H9 (cell line): ENCODE results near the gene SELENOS. TPM values are rescaled to one million over a fixed set of nuclear protein-coding genes. Genes with fewer than 3 reads are reported as not detected.

Experiments
- DNase-seq: peaks from one replicate; pipeline ENCODE4 v3.0.0-alpha.2; 2017
- H2AFZ ChIP-seq: one replicate; pipeline ENCODE4 v1.6.1; 2013; ENCODE audit warnings: mild to moderate bottlenecking, low read length, control low read depth, moderate library complexity
- H2AK5ac ChIP-seq: 2 replicates; pipeline ENCODE4 v1.6.1; 2013; ENCODE audit warnings: low read length, control low read depth, mixed read lengths; ENCODE audit not compliant: insufficient read length
- H2BK120ac ChIP-seq: one replicate; pipeline ENCODE4 v1.6.1; 2013; ENCODE audit warnings: low read depth, mild to moderate bottlenecking, low read length, control low read depth, inconsistent platforms; ENCODE audit not compliant: poor library complexity, severe bottlenecking
- H2BK12ac ChIP-seq: 2 replicates; pipeline ENCODE4 v1.6.1; 2013; ENCODE audit warnings: low read length, control low read depth, mixed read lengths, low read depth; ENCODE audit not compliant: insufficient read length
- H2BK15ac ChIP-seq: 2 replicates; pipeline ENCODE4 v1.6.1; 2013; ENCODE audit warnings: low read depth, low read length, control low read depth
- H2BK20ac ChIP-seq: one replicate; pipeline ENCODE4 v1.6.1; 2013; ENCODE audit warnings: low read depth, mild to moderate bottlenecking, low read length, control low read depth, inconsistent platforms; ENCODE audit not compliant: poor library complexity, severe bottlenecking
- H2BK5ac ChIP-seq: 2 replicates; pipeline ENCODE4 v1.6.1; 2013; ENCODE audit warnings: low read length, control low read depth, mixed read lengths; ENCODE audit not compliant: insufficient read length
- H3K14ac ChIP-seq: 2 replicates; pipeline ENCODE4 v1.6.1; 2013; ENCODE audit warnings: low read length, control low read depth; ENCODE audit not compliant: insufficient read depth
- H3K18ac ChIP-seq: 2 replicates; pipeline ENCODE4 v1.6.1; 2013; ENCODE audit warnings: low read depth, mild to moderate bottlenecking, mixed read lengths, low read length, control low read depth; ENCODE audit not compliant: insufficient read length
- H3K23ac ChIP-seq: 2 replicates; pipeline ENCODE4 v1.6.1; 2013; ENCODE audit warnings: low read length, control low read depth, mixed read lengths, low read depth; ENCODE audit not compliant: insufficient read length
- H3K23me2 ChIP-seq: 2 replicates; pipeline ENCODE4 v1.6.1; 2013; ENCODE audit warnings: low read depth, mild to moderate bottlenecking, mixed read lengths, low read length, control low read depth; ENCODE audit not compliant: insufficient read length, poor library complexity, severe bottlenecking
- H3K27ac ChIP-seq: 2 replicates; pipeline ENCODE4 v1.5.1; 2013; ENCODE audit warnings: low read length, control low read depth, mixed read lengths, low read depth; ENCODE audit not compliant: insufficient read length
- H3K27me3 ChIP-seq: 2 replicates; pipeline ENCODE4 v1.6.1; 2013; ENCODE audit warnings: low read length, control low read depth, inconsistent platforms; ENCODE audit not compliant: insufficient read depth
- H3K4ac ChIP-seq: 2 replicates; pipeline ENCODE4 v1.6.1; 2013; ENCODE audit warnings: low read depth, mild to moderate bottlenecking, control low read depth, inconsistent platforms, low read length, moderate library complexity
- H3K4me1 ChIP-seq: 2 replicates; pipeline ENCODE4 v1.6.1; 2013; ENCODE audit warnings: low read length, control low read depth, inconsistent platforms; ENCODE audit not compliant: insufficient read depth
- H3K4me2 ChIP-seq: 2 replicates; pipeline ENCODE4 v1.6.1; 2013; ENCODE audit warnings: low read length, control low read depth, mixed read lengths; ENCODE audit not compliant: insufficient read length, insufficient read depth
- H3K56ac ChIP-seq: 2 replicates; pipeline ENCODE4 v1.6.1; 2013; ENCODE audit warnings: low read depth, mild to moderate bottlenecking, mixed read lengths, low read length, control low read depth; ENCODE audit not compliant: insufficient read length
- H3K79me1 ChIP-seq: 2 replicates; pipeline ENCODE4 v1.6.1; 2013; ENCODE audit warnings: low read depth, mild to moderate bottlenecking, moderate library complexity, low read length, control low read depth, inconsistent platforms; ENCODE audit not compliant: insufficient read depth, poor library complexity, severe bottlenecking
- H3K79me2 ChIP-seq: 2 replicates; pipeline ENCODE4 v1.6.1; 2013; ENCODE audit warnings: low read length, control low read depth, inconsistent platforms; ENCODE audit not compliant: insufficient read depth
- H3K9ac ChIP-seq: 2 replicates; pipeline ENCODE4 v1.6.1; 2013; ENCODE audit warnings: low read length, control low read depth, mixed read lengths; ENCODE audit not compliant: insufficient read length; ENCODE audit errors: extremely low read depth
- H3K9me3 ChIP-seq: one replicate; pipeline ENCODE4 v1.6.1; 2013; ENCODE audit warnings: low read depth, low read length, inconsistent platforms; ENCODE audit not compliant: control insufficient read depth
- H3T11ph ChIP-seq: one replicate; pipeline ENCODE4 v1.6.1; 2013; ENCODE audit warnings: mild to moderate bottlenecking, low read length, control low read depth, inconsistent platforms
- H4K20me1 ChIP-seq: one replicate; pipeline ENCODE4 v1.6.1; 2013; ENCODE audit not compliant: control insufficient read depth, insufficient read length, insufficient read depth
- H4K5ac ChIP-seq: 2 replicates; pipeline ENCODE4 v1.6.1; 2013; ENCODE audit warnings: low read depth, mild to moderate bottlenecking, mixed read lengths, low read length, control low read depth; ENCODE audit not compliant: insufficient read length
- H4K8ac ChIP-seq: replicated peaks from 2 replicates; pipeline ENCODE4 v1.6.1; 2013; ENCODE audit warnings: low read length, control low read depth, mixed read lengths, low read depth; ENCODE audit not compliant: insufficient read length
- H4K91ac ChIP-seq: 2 replicates; pipeline ENCODE4 v1.6.1; 2013; ENCODE audit warnings: low read depth, mild to moderate bottlenecking, moderate library complexity, mixed read lengths, low read length, control low read depth; ENCODE audit not compliant: insufficient read length
- H3K27ac Mint-ChIP-seq, 3 experiments: 2 replicates in 2 of 3; 3 replicates in 1 of 3; pipeline ENCODE4 v1.8.0; 2020 to 2021; ENCODE audit warnings: mixed read lengths in 3 of 3, mild to moderate bottlenecking in 1 of 3, moderate library complexity in 1 of 3
- H3K27me3 Mint-ChIP-seq: 2 replicates; pipeline ENCODE4 v1.8.0; 2021; ENCODE audit warnings: low read depth, mild to moderate bottlenecking, moderate library complexity, mixed read lengths
- H3K36me3 Mint-ChIP-seq, 3 experiments: 2 replicates in 2 of 3; 3 replicates in 1 of 3; pipeline ENCODE4 v1.8.0; 2020 to 2021; ENCODE audit warnings: low read depth in 3 of 3, mixed read lengths in 3 of 3; ENCODE audit not compliant: insufficient read depth in 1 of 3
- H3K4me1 Mint-ChIP-seq, 2 experiments: 2 replicates each; pipeline ENCODE4 v1.8.0; 2020; ENCODE audit warnings: mixed read lengths in 2 of 2
- H3K4me3 Mint-ChIP-seq, 2 experiments: 2 replicates in 1 of 2; 3 replicates in 1 of 2; pipeline ENCODE4 v1.8.0; 2020 to 2021; ENCODE audit warnings: mild to moderate bottlenecking in 2 of 2, mixed read lengths in 2 of 2, moderate library complexity in 1 of 2
- H3K9me3 Mint-ChIP-seq, 2 experiments: 2 replicates in 1 of 2; 3 replicates in 1 of 2; pipeline ENCODE4 v1.8.0; 2020; ENCODE audit warnings: mild to moderate bottlenecking in 2 of 2, mixed read lengths in 2 of 2, moderate library complexity in 1 of 2
- CTCF ChIP-seq: fragments of 200-600 bp; sonication (generic); conservative IDR thresholded peaks from 3 replicates; pipeline ENCODE4 v1.8.0; 2021; ENCODE audit warnings: antibody characterized with exemption, mild to moderate bottlenecking
- WGBS: extraction: QIAGEN DNeasy Blood & Tissue Kit; methylation state at CpG from one replicate; pipeline ENCODE4 v1.1.7; 2013; ENCODE audit warnings: missing lambda C conversion rate, low lambda C conversion rate, mixed read lengths; ENCODE audit not compliant: insufficient read length; ENCODE audit errors: extremely low coverage; 5-methylcytosine and 5-hydroxymethylcytosine counted together
- total RNA-seq: library from RNA; stranded (reverse); gene quantifications from 2 replicates; pipeline ENCODE4 v1.2.1, GENCODE V29; 2021

SELENOS gene
- total RNA-seq, 1 experiment from 2014 or later: 57.7 TPM

- Histone ChIP-seq H3K14ac (no peak overlapping the region), H4K20me1 (no peaks in the 10 kb centered on the region), H3K9ac (no peak overlapping the region), H4K91ac (no peak overlapping the region), H3K79me2 (no peaks in the 10 kb centered on the region; the same call in 1 of the 2 replicates), H4K5ac (no peak overlapping the region), H3K18ac (no peak overlapping the region), H2AFZ (no peak overlapping the region), H2AK5ac (no peak overlapping the region), H3K9me3 (no peaks in the 10 kb centered on the region), H4K8ac (no peak overlapping the region), H3K79me1 (no peaks in the 10 kb centered on the region), H2BK5ac (no peak overlapping the region), H3K27me3 (no peaks in the 10 kb centered on the region), H3K23ac (no peak overlapping the region), H3K56ac (no peak overlapping the region), H3K4ac (no peak overlapping the region), H3K23me2 (peaks cover 11% of the 10 kb centered on the region), H2BK12ac (no peak overlapping the region), H2BK20ac (no peak overlapping the region), H2BK120ac (no peak overlapping the region), H3K4me1 (no peaks in the 10 kb centered on the region), H3K27ac (no peak overlapping the region), H2BK15ac (no peak overlapping the region), H3K4me2 (no peak overlapping the region), H3T11ph (no peak overlapping the region)
- no peak for DNase-seq
- Mint-ChIP-seq H3K27ac (no peak overlapping the region), H3K4me3 (no peak overlapping the region), H3K4me1 (peaks cover 2 to 7% of the 10 kb centered on the region in 2 experiments), H3K27me3 (no peaks in the 10 kb centered on the region), H3K9me3 (no peaks in the 10 kb centered on the region), H3K36me3 (peaks cover 21 to 62% (median 50%) of the 10 kb centered on the region in 3 experiments; a peak in 6 of 7 replicates)
- no CpG with 5 or more reads among the region's 2 CpGs for WGBS
- TF ChIP-seq CTCF: no peak
These were observed 2.7 kb upstream of the SELENOS start for GRCh38 chr15:101280007-101280406.
